ENCODE data around the gene CPA5. TPM values are rescaled to one million over a fixed set of nuclear protein-coding genes. Genes with fewer than 3 reads are reported as not detected.
"Not testable (repeated sequence)": the region's sequence is repeated elsewhere in the genome, so short reads cannot be mapped to it uniquely, and the experiment has no call there.

The CPA5 gene
- total RNA-seq, 1 donor from 2014 or later = 0.68 TPM

DNA sequence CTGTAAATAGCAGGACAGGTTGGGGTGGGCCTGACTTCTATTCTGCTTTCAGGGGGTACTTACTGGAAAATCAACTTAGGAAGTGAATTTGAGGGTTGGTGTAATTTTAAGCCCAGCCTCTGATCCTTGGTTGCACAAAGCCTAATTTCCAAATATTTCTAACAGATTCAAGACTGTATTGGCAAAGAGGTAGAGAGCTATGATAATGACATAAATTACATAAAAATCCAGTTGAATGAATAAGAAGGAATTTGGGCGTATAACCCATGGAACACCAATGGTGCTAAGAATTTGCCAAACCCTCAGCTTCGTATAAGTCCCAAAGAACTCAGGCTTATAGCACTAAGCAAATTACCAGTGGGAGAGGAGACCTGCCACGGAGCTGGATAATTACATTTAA is 39.7 kb upstream of the CPA5 start:
- TF ChIP-seq, protein P1, sequence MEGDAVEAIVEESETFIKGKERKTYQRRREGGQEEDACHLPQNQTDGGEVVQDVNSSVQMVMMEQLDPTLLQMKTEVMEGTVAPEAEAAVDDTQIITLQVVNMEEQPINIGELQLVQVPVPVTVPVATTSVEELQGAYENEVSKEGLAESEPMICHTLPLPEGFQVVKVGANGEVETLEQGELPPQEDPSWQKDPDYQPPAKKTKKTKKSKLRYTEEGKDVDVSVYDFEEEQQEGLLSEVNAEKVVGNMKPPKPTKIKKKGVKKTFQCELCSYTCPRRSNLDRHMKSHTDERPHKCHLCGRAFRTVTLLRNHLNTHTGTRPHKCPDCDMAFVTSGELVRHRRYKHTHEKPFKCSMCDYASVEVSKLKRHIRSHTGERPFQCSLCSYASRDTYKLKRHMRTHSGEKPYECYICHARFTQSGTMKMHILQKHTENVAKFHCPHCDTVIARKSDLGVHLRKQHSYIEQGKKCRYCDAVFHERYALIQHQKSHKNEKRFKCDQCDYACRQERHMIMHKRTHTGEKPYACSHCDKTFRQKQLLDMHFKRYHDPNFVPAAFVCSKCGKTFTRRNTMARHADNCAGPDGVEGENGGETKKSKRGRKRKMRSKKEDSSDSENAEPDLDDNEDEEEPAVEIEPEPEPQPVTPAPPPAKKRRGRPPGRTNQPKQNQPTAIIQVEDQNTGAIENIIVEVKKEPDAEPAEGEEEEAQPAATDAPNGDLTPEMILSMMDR (conservative IDR thresholded peaks at IDR 0.05) = no peak
- no peaks in the 10 kb centered on the region for H3K27me3 Mint-ChIP-seq
- peaks cover 8% of the 10 kb centered on the region for H3K9me3 Mint-ChIP-seq
- peaks cover 5% of the 10 kb centered on the region for H3K36me3 Mint-ChIP-seq
- peaks cover 39% of the 10 kb centered on the region for H3K4me1 Mint-ChIP-seq (ENCODE audit: unreplicated experiment)
- no peak overlapping the region for H3K27ac Mint-ChIP-seq
- no peak overlapping the region for H3K4me3 Mint-ChIP-seq
- no peak for DNase-seq (ENCODE audit: extremely low spot score, unreplicated experiment)

DNA sequence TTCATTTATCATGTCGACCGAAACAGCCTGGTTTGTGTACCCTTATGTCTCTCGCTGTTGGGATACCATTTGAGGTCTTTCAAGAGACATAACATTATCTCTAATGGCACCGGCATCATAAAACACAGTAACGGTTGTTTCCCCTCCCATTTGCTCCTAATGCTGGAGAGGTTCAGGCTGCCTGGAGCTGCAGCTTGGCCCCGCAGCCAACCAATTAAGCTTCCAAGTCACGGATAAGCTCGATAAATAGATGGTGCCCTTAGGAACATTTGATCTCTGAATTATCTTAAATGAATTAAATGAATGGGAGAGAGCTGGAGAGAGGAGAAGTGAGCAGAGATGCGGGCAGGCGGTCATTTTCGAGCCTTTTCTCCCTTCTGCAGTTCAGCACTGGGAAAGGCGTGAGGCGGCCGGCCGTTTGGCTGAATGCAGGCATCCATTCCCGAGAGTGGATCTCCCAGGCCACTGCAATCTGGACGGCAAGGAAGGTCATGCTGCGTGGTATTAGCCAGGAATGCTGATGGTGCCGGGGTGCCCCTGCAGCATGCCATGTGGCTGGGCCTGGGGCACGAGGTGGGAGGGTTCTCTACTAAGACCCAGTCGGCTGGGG is 39.1 kb upstream of the CPA5 start:
- DNase-seq (ENCODE audit: extremely low spot score, unreplicated experiment) = no peak
- Mint-ChIP-seq H3K27me3 (no peaks in the 10 kb centered on the region), H3K27ac (no peak overlapping the region), H3K9me3 (peaks cover 5% of the 10 kb centered on the region), H3K4me1 (ENCODE audit: unreplicated experiment) (peaks cover 36% of the 10 kb centered on the region), H3K36me3 (peaks cover 5% of the 10 kb centered on the region), H3K4me3 (no peak overlapping the region)
- TF ChIP-seq, protein P1 (conservative IDR thresholded peaks at IDR 0.05) = no peak

DNA sequence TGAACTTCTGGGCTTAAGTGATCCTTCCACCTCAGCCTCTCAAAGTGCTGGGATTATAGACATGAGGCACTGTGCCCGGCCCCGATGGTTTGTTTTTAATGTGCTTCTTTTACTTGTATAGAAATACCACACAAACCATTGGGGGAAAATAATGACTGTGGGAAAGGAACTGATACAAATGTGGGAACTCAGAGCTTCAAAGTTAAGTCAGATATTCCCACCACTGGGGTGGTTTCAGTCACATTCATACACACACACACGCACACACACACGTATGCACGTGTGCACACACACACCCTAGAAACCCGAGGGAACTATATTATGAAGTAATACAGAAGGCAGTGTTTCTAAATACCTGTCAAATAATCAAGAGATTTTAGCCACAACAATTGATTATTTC is 34.6 kb upstream of the CPA5 start:
- peaks cover 8% of the 10 kb centered on the region for H3K9me3 Mint-ChIP-seq
- H3K4me1 Mint-ChIP-seq (ENCODE audit: unreplicated experiment) = peaks cover 5% of the 10 kb centered on the region
- no peaks in the 10 kb centered on the region for H3K27me3 Mint-ChIP-seq
- H3K27ac Mint-ChIP-seq = no peak overlapping the region
- TF ChIP-seq, protein P1 (conservative IDR thresholded peaks at IDR 0.05) = no peak
- DNase-seq (ENCODE audit: extremely low spot score, unreplicated experiment) = no peak
- H3K4me3 Mint-ChIP-seq = no peak overlapping the region
- H3K36me3 Mint-ChIP-seq = peaks cover 7% of the 10 kb centered on the region

DNA sequence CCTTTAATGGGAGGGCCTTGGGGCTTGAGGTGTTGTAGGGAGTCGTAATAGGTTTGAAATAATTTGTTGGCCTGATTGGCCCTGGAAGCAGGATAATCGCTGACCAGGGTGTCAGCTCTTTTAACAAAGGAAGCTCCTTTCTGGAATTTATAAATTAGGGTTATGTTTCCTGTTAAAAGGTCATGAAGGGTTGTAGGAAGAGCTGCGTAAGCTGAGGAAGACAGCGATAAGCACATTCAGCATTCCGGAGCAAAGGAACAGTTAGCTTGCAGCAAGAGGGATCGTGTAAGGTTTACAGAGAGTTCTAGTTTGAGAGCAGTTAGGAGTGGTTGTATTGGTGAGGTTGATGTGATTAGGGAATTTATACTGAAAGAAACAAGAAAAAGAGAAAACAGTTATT is 30.3 kb upstream of the CPA5 start:
- TF ChIP-seq, protein P1 (conservative IDR thresholded peaks at IDR 0.05) = no peak
- peaks cover 5% of the 10 kb centered on the region for H3K4me1 Mint-ChIP-seq (ENCODE audit: unreplicated experiment)
- no peaks in the 10 kb centered on the region for H3K27me3 Mint-ChIP-seq
- H3K27ac Mint-ChIP-seq = no peak overlapping the region
- peaks cover 11% of the 10 kb centered on the region for H3K36me3 Mint-ChIP-seq
- H3K9me3 Mint-ChIP-seq = peaks cover 12% of the 10 kb centered on the region
- DNase-seq (ENCODE audit: extremely low spot score, unreplicated experiment) = no peak
- no peak overlapping the region for H3K4me3 Mint-ChIP-seq

DNA sequence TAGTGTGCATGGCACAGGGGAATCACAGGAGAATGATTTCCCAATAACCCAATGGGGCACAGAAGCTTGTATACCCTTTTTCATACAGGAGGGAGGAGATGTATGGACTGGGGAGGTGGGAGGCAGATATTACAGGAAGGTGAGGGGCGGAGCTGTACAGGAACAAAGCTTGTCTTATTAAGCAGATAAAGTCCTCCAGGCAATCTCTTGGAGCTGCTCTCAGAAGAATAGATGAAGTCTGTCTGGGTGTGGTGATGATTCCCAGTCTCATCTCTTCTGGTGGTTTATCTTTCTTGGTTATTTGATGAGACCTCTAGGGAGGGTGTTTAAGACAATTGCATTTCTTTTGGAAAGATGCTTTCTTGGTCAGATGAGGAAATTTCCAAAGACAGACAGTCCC is 25.1 kb upstream of the CPA5 start:
- H3K27ac Mint-ChIP-seq = no peak overlapping the region
- H3K9me3 Mint-ChIP-seq = peaks cover 12% of the 10 kb centered on the region
- peaks cover 13% of the 10 kb centered on the region for H3K4me1 Mint-ChIP-seq (ENCODE audit: unreplicated experiment)
- no peak overlapping the region for H3K4me3 Mint-ChIP-seq
- DNase-seq (ENCODE audit: extremely low spot score, unreplicated experiment) = no peak
- no peaks in the 10 kb centered on the region for H3K27me3 Mint-ChIP-seq
- H3K36me3 Mint-ChIP-seq = peaks cover 4% of the 10 kb centered on the region
- TF ChIP-seq, protein P1 (conservative IDR thresholded peaks at IDR 0.05) = no peak

DNA sequence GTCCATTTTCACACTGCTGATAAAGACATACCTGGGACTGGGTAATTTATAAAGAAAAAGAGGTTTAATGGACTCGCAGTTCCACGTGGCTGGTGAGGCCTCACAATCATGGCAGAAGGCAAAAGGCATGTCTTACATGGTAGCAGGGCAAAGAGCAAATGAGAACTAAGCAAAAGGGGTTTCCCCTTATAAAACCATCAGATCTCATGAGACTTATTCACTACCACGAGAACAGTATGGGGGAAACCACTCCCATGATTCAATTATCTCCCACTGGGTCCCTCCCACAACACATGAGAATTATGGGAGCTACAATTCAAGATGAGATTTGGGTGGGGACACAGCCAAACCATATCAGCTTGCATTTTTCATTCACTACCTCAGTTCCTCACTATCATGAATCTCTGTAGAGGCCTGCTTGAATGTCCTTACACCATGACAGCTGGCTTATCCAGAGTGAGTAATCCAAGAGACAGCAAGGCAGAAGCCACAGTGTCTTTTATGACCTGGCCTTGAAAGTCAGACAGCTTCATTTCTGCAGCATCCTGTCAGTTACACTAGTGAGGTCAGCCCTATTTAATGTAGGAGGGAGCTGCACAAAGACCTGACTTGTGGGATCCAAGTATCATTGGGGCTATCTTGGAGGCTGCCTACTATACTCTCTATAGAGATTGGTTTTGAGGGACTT is 22.9 kb upstream of the CPA5 start:
- H3K4me1 Mint-ChIP-seq (ENCODE audit: unreplicated experiment) = peaks cover 13% of the 10 kb centered on the region
- not testable (repeated sequence) for H3K27me3 Mint-ChIP-seq; H3K27ac Mint-ChIP-seq; H3K36me3 Mint-ChIP-seq; DNase-seq (ENCODE audit: extremely low spot score, unreplicated experiment); H3K4me3 Mint-ChIP-seq
- H3K9me3 Mint-ChIP-seq = peaks cover 17% of the 10 kb centered on the region
